Sigmoid colon (tissue), 7 donors: ENCODE data around the gene SPDYE4. TPM values are rescaled to one million over a fixed set of nuclear protein-coding genes. Genes with fewer than 3 reads are reported as not detected.

Experiments
- DNase-seq: peaks from one replicate; pipeline ENCODE4 v3.0.0-alpha.2; 2019
- H3K27ac ChIP-seq, 4 donors: fragments of 200-600 bp; sonication (generic); one replicate each; pipeline ENCODE4 v1.5.1; 2016 to 2019; ENCODE audit warnings: mild to moderate bottlenecking in 1 of 4
- H3K27me3 ChIP-seq, 3 donors: fragments of 200-600 bp; sonication (generic); one replicate each; pipeline ENCODE4 v1.5.1; 2019; ENCODE audit warnings: mild to moderate bottlenecking in 1 of 3
- H3K36me3 ChIP-seq, 4 donors: fragments of 200-600 bp; sonication (generic); one replicate each; pipeline ENCODE4 v1.5.1; 2016 to 2019
- H3K4me1 ChIP-seq, 4 donors: fragments of 200-600 bp; sonication (generic); one replicate each; pipeline ENCODE4 v1.5.1; 2017 to 2019
- H3K4me3 ChIP-seq, 4 donors: fragments of 200-600 bp; sonication (generic); one replicate each; pipeline ENCODE4 v1.5.1; 2017 to 2019; ENCODE audit warnings: mild to moderate bottlenecking in 2 of 4, moderate library complexity in 1 of 4
- H3K9me3 ChIP-seq, 4 donors: fragments of 200-600 bp in 3 of 4; sonication (generic) in 3 of 4; one replicate each; pipeline versions ENCODE4 v1.5.1 to v1.6.1; 2013 to 2019
- EP300 ChIP-seq, 4 donors: sonication (generic); formaldehyde crosslinking; IDR thresholded peaks; one replicate each; pipeline ENCODE4 v1.6.1; 2017; ENCODE audit warnings: antibody characterized with exemption in 4 of 4
- POLR2A ChIP-seq, 2 donors: fragments of 450-650 bp; IDR thresholded peaks; one replicate each; pipeline ENCODE4 v1.6.1; 2016; ENCODE audit warnings: antibody characterized with exemption in 2 of 2, mild to moderate bottlenecking in 2 of 2, moderate library complexity in 2 of 2
- POLR2AphosphoS5 ChIP-seq, 4 donors: sonication (generic); formaldehyde crosslinking; IDR thresholded peaks; one replicate each; pipeline ENCODE4 v1.6.1; 2017; ENCODE audit warnings: antibody characterized with exemption in 4 of 4
- WGBS, 2 donors: extraction: QIAGEN DNeasy Blood & Tissue Kit; methylation state at CpG; one replicate each; pipeline ENCODE4 v1.1.7; 2013; 5-methylcytosine and 5-hydroxymethylcytosine counted together
- intact Hi-C: fragments of 100-400 bp; cut with DNase I; formaldehyde crosslinking; loops from one replicate; pipeline ENCODE4 v1.15.1; 2023
- polyA plus RNA-seq, 3 donors: library from polyadenylated mRNA; stranded (reverse); fragments of 200-250 nt; gene quantifications; one replicate each; pipeline ENCODE4 v1.2.3, GENCODE V29; 2013
- total RNA-seq, 4 donors: library from RNA; depleted of rRNA; stranded (reverse); fragments of >200 nt; gene quantifications; one replicate each; pipeline ENCODE4 v1.1.0, GENCODE V29; 2016
- TF ChIP-seq, protein P1 (sequence below), 4 experiments: fragments of 450-650 bp in 3 of 4; fragments of 200-600 bp in 1 of 4; IDR thresholded peaks; one replicate each; pipeline ENCODE4 v1.5.1; 2016 to 2019; ENCODE audit warnings: antibody characterized with exemption in 4 of 4, mild to moderate bottlenecking in 3 of 4, moderate library complexity in 2 of 4
- donor health status: healthy with polysubstance abuse.
- donor health status: Bipolar disorder and iron deficiency.
- donor health status: healthy.

The SPDYE4 gene
- total and polyA plus RNA-seq, 7 donors, result not detected

DNA sequence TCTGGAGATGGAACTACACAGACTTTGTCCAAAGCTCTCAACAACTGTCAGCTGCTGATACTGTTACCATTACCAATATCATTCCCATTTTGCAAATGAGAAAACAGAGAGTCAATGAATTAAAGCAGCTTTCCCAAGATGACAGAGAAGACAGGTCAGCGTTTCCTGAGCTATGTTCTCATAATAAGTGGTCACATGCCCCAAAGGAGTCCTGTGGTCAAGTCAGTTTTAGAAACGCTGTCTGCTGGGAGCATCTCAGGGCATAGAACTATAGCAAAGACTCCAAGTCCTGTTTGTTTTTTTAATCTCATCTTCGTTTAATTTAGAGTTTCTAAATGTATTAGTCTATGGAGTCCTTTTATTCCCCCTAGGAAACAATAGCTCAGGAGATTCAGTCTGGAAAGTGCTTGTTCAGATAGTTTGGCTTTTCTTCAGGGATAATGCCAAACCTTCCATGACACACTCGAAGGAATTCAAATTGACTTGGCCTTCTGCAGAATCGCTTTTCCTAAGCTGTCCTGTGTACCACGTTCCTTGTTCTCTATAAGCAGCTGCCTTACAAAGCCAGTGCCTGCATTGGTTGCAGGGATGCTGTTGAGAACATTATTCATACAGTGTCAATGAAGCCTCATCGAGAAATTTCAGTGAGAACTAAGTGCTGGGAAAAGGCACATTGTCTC is 25.8 kb downstream of the SPDYE4 start:
- H3K36me3 ChIP-seq, result no peaks in the 10 kb centered on the region
- DNase-seq, result no peak
- no peaks in the 10 kb centered on the region for H3K9me3 ChIP-seq
- TF ChIP-seq POLR2AphosphoS5 (IDR thresholded peaks at IDR 0.05), result no peak
- no peak for TF ChIP-seq EP300 (IDR thresholded peaks at IDR 0.05)
- no peak for TF ChIP-seq POLR2A (IDR thresholded peaks at IDR 0.05)
- TF ChIP-seq, protein P1, sequence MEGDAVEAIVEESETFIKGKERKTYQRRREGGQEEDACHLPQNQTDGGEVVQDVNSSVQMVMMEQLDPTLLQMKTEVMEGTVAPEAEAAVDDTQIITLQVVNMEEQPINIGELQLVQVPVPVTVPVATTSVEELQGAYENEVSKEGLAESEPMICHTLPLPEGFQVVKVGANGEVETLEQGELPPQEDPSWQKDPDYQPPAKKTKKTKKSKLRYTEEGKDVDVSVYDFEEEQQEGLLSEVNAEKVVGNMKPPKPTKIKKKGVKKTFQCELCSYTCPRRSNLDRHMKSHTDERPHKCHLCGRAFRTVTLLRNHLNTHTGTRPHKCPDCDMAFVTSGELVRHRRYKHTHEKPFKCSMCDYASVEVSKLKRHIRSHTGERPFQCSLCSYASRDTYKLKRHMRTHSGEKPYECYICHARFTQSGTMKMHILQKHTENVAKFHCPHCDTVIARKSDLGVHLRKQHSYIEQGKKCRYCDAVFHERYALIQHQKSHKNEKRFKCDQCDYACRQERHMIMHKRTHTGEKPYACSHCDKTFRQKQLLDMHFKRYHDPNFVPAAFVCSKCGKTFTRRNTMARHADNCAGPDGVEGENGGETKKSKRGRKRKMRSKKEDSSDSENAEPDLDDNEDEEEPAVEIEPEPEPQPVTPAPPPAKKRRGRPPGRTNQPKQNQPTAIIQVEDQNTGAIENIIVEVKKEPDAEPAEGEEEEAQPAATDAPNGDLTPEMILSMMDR (IDR thresholded peaks at IDR 0.05), result no peak
- H3K4me1 ChIP-seq, result no peaks in the 10 kb centered on the region
- WGBS, 2 donors, result 67% methylated on average over 7 of the region's 7 CpGs
- no peak overlapping the region for H3K4me3 ChIP-seq
- H3K27ac ChIP-seq, result no peak overlapping the region
- no peaks in the 10 kb centered on the region for H3K27me3 ChIP-seq
- intact Hi-C loops, result no loop called here

DNA sequence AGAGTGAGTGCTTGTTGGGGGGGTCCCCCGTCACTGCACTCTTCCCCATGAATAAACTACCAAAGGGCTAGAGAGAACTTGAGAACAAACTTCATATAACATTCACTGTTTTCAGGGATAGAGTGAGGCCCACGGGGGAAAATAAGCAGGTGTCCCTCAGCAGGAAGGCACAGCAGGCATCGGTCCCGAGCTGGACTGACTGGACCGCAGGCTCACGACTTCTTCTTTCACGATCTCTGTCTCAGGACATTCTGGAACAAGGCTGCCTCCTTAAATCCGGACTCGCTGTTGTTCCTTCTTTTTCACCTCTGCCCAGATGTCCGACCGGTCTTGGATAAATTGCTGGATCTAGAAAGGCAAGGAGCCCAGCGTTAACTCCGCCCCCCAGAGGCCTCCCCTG is 28.5 kb downstream of the SPDYE4 start:
- intact Hi-C loops, result no loop called here
- no peaks in the 10 kb centered on the region for H3K27me3 ChIP-seq
- H3K4me1 ChIP-seq, result no peaks in the 10 kb centered on the region
- no peaks in the 10 kb centered on the region for H3K9me3 ChIP-seq
- no peak overlapping the region for H3K27ac ChIP-seq
- no peaks in the 10 kb centered on the region for H3K36me3 ChIP-seq
- 90 to 94% methylated on average over 13 of the region's 13 CpGs for WGBS, 2 donors
- no peak overlapping the region for H3K4me3 ChIP-seq
- TF ChIP-seq POLR2AphosphoS5 (IDR thresholded peaks at IDR 0.05) (no peak), POLR2A (IDR thresholded peaks at IDR 0.05) (no peak), EP300 (IDR thresholded peaks at IDR 0.05) (no peak)
- TF ChIP-seq, protein P1 (IDR thresholded peaks at IDR 0.05), result no peak
- no peak for DNase-seq

DNA sequence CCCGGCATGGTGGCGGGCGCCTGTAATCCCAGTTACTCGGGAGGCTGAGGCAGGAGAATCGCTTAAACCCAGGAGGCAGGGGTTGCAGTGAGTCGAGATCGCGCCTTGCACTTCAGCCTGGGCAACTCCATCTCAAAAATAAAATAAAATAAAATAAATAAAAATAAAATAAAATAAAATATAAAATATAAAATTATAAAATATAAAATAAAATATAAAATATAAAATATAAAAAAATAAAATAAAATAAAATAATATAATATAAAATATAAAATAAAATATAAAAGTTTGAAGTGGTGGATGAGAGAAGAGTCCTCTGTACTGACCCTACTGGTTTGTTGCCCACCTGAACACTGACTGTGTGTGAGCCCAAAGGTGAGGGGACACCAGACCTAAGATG is 28.9 kb downstream of the SPDYE4 start:
- H3K27ac ChIP-seq, result no peak overlapping the region
- 84 to 96% methylated on average over 8 of the region's 8 CpGs for WGBS, 2 donors
- intact Hi-C loops, result no loop called here
- H3K9me3 ChIP-seq, result no peaks in the 10 kb centered on the region
- no peaks in the 10 kb centered on the region for H3K27me3 ChIP-seq
- DNase-seq, result no peak
- H3K36me3 ChIP-seq, result no peaks in the 10 kb centered on the region
- H3K4me1 ChIP-seq, result no peaks in the 10 kb centered on the region
- H3K4me3 ChIP-seq, result no peak overlapping the region
- no peak for TF ChIP-seq POLR2A (IDR thresholded peaks at IDR 0.05)
- TF ChIP-seq, protein P1 (IDR thresholded peaks at IDR 0.05), result no peak
- TF ChIP-seq POLR2AphosphoS5 (IDR thresholded peaks at IDR 0.05), result no peak
- no peak for TF ChIP-seq EP300 (IDR thresholded peaks at IDR 0.05)

DNA sequence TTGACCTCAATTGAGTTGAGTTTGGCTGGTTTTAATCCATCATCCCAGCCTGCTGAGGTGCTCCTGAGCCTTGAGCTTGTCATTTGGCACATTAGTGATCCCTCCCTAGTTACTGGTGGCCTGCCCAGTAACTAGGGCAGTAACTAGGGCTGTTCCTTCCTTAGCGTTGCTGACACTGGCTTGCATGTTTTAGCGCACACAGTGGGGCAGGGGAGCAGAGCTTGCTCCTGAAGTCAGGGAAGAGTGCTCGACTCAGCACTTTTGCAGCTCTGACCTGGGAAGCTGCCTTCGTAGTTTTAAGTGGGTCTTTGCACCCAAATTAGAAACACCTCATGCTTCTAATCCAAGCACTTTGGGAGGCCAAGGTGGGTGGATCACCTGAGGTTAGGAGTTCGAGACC is 29.4 kb downstream of the SPDYE4 start:
- no peak overlapping the region for H3K27ac ChIP-seq
- no peaks in the 10 kb centered on the region for H3K36me3 ChIP-seq
- intact Hi-C loops, result no loop called here
- H3K27me3 ChIP-seq, result no peaks in the 10 kb centered on the region
- WGBS, 2 donors, result 81 to 85% methylated on average over 5 of the region's 5 CpGs
- TF ChIP-seq, protein P1 (IDR thresholded peaks at IDR 0.05), result no peak
- H3K9me3 ChIP-seq, result no peaks in the 10 kb centered on the region
- H3K4me3 ChIP-seq, result no peak overlapping the region
- no peak for DNase-seq
- no peaks in the 10 kb centered on the region for H3K4me1 ChIP-seq
